Caco-2 (cell line): Measurements from ENCODE around the gene C1orf94. TPM values are rescaled to one million over a fixed set of nuclear protein-coding genes. Genes with fewer than 3 reads are reported as not detected.

Source experiments
- BruUV-seq: library from RNA; stranded (reverse); fragments of 400-500 nt; replicated peaks from 2 replicates; lab custom pipeline; 2021; lab: Mats Ljungman, UMichigan
- CTCF ChIA-PET: fragments of 300-600 bp; sonication (Branson Sonifier 250); formaldehyde crosslinking; loops from one replicate; lab custom pipeline; 2022; ENCODE audit warnings: antibody characterized with exemption; lab: Charles Lee
- POLR2A ChIA-PET: fragments of 300-600 bp; sonication (Branson Sonifier 250); formaldehyde crosslinking; loops from one replicate; lab custom pipeline; 2022; ENCODE audit warnings: antibody characterized with exemption; lab: Charles Lee
- DNase-seq, 2 experiments: peaks; one replicate each; pipeline versions ENCODE4 v3.0.0 to v3.0.0-alpha.2; 2020 to 2022
- H3K27me3 ChIP-seq: replicated peaks from 2 replicates; pipeline ENCODE4 v1.6.0; 2011; ENCODE audit warnings: low read length; ENCODE audit not compliant: control insufficient read depth, insufficient read depth
- H3K36me3 ChIP-seq: 2 replicates; pipeline ENCODE4 v1.5.1; 2011; ENCODE audit warnings: low read length; ENCODE audit not compliant: control insufficient read depth, insufficient read depth
- H3K4me1 ChIP-seq: fragments of 250-450 bp; sonication (Bioruptor Pico); 2 replicates; pipeline ENCODE4 v1.5.1; 2020; ENCODE audit warnings: mild to moderate bottlenecking
- H3K4me3 ChIP-seq: 2 replicates; pipeline ENCODE4 v1.5.1; 2011; ENCODE audit warnings: low read depth, mild to moderate bottlenecking, control low read depth, low read length
- H3K9me3 ChIP-seq: fragments of 250-450 bp; sonication (Bioruptor Pico); 2 replicates; pipeline ENCODE4 v1.5.1; 2020; ENCODE audit warnings: mild to moderate bottlenecking, moderate library complexity
- H3K27ac Mint-ChIP-seq: one replicate; pipeline ENCODE4 v1.8.0; 2022; ENCODE audit warnings: mixed read lengths; ENCODE audit not compliant: unreplicated experiment
- H3K27me3 Mint-ChIP-seq: one replicate; pipeline ENCODE4 v1.8.0; 2022; ENCODE audit warnings: mixed read lengths; ENCODE audit not compliant: insufficient read depth, unreplicated experiment
- H3K36me3 Mint-ChIP-seq: one replicate; pipeline ENCODE4 v1.8.0; 2022; ENCODE audit warnings: mild to moderate bottlenecking, mixed read lengths; ENCODE audit not compliant: insufficient read depth, unreplicated experiment
- H3K4me1 Mint-ChIP-seq: one replicate; pipeline ENCODE4 v1.8.0; 2022; ENCODE audit warnings: low read depth, mixed read lengths; ENCODE audit not compliant: unreplicated experiment
- H3K4me3 Mint-ChIP-seq: one replicate; pipeline ENCODE4 v1.8.0; 2022; ENCODE audit warnings: mild to moderate bottlenecking, moderate library complexity, mixed read lengths; ENCODE audit not compliant: unreplicated experiment
- H3K9me3 Mint-ChIP-seq: one replicate; pipeline ENCODE4 v1.8.0; 2022; ENCODE audit warnings: mixed read lengths; ENCODE audit not compliant: unreplicated experiment
- intact Hi-C: fragments of 100-400 bp; cut with micrococcal nuclease; formaldehyde crosslinking; loops from one replicate; pipeline ENCODE4 v1.10.0; 2022; ENCODE audit not compliant: unreplicated experiment
- total RNA-seq: library from RNA; stranded (reverse); gene quantifications from 2 replicates; pipeline ENCODE4 v1.2.3, GENCODE V29; 2022
- TF ChIP-seq, protein P1 (sequence below), 2 experiments: fragments of 200-600 bp in 1 of 2; IDR thresholded peaks; 1 replicate in 1 of 2; 2 replicates in 1 of 2; pipeline versions ENCODE4 v1.5.1 to v1.8.0; 2011 to 2022; ENCODE audit warnings: antibody characterized with exemption in 1 of 2, control low read depth in 1 of 2, inconsistent platforms in 1 of 2, low read depth in 1 of 2, low read length in 1 of 2, mild to moderate bottlenecking in 1 of 2, moderate library complexity in 1 of 2; ENCODE audit not compliant: insufficient read depth in 1 of 2, severe bottlenecking in 1 of 2, unreplicated experiment in 1 of 2

Gene C1orf94
- total RNA-seq, 1 experiment from 2014 or later = not detected

DNA sequence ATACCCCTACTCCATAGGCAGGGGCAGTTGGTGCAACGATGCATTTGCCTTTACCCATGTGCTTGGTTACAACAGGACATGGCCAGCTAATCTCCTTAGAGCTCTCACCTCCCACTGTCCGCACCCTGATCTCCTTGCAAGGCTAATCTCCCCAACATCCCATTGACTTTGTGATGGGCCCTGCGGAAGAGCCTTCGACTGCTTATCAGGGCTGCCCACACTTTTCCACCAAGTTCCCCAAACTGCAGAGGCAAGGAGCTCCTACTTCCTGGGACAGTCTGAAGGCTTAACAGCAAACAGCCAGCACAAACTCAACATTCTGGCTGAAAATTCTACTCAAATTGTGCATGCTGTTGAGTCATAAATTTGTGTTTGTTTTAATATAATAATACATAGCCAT, 36.0 kb downstream of the C1orf94 start:
- intact Hi-C loops = no loop called here
- DNase-seq = no peak
- TF ChIP-seq, protein P1, sequence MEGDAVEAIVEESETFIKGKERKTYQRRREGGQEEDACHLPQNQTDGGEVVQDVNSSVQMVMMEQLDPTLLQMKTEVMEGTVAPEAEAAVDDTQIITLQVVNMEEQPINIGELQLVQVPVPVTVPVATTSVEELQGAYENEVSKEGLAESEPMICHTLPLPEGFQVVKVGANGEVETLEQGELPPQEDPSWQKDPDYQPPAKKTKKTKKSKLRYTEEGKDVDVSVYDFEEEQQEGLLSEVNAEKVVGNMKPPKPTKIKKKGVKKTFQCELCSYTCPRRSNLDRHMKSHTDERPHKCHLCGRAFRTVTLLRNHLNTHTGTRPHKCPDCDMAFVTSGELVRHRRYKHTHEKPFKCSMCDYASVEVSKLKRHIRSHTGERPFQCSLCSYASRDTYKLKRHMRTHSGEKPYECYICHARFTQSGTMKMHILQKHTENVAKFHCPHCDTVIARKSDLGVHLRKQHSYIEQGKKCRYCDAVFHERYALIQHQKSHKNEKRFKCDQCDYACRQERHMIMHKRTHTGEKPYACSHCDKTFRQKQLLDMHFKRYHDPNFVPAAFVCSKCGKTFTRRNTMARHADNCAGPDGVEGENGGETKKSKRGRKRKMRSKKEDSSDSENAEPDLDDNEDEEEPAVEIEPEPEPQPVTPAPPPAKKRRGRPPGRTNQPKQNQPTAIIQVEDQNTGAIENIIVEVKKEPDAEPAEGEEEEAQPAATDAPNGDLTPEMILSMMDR (IDR thresholded peaks at IDR 0.05; ENCODE audit: insufficient read depth in 1 of 2, low read depth in 1 of 2, low read length in 1 of 2, severe bottlenecking in 1 of 2, unreplicated experiment in 1 of 2) = no peak
- Mint-ChIP-seq H3K27me3 (peaks cover 3% of the 10 kb centered on the region), H3K4me1 (no peaks in the 10 kb centered on the region), H3K4me3 (no peak overlapping the region), H3K36me3 (no peaks in the 10 kb centered on the region), H3K27ac (no peak overlapping the region), H3K9me3 (no peaks in the 10 kb centered on the region)
- POLR2A ChIA-PET = no interaction called here
- no peaks in the 10 kb centered on the region for H3K9me3 ChIP-seq
- H3K27me3 ChIP-seq = no peaks in the 10 kb centered on the region
- no TSS peak for BruUV-seq
- CTCF ChIA-PET = no interaction called here
- H3K4me1 ChIP-seq = no peaks in the 10 kb centered on the region
- no peak overlapping the region for H3K4me3 ChIP-seq
- no peaks in the 10 kb centered on the region for H3K36me3 ChIP-seq

DNA sequence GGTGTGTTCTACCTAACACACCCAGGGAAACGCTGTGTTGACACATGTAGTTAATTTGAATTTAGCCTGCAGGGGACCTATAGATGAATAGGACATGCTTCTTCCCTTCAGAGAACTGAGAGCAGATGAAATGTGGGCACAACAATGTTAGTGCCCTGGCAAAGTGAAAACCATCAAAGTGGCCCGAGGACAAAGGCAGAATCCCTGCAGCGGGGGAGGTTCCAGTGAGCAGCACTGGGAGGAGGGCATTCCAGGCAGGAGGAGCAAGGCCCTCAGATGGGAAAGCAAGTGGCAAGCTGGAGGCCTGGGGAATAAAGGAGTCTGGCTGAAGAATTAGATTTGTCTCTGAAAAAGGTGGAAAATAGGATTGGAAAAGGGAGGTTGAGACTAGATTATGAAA, 37.2 kb downstream of the C1orf94 start:
- H3K27ac Mint-ChIP-seq = no peak overlapping the region
- intact Hi-C loops = no loop called here
- peaks cover 8% of the 10 kb centered on the region for H3K27me3 Mint-ChIP-seq
- Histone ChIP-seq H3K4me3 (no peak overlapping the region), H3K27me3 (no peaks in the 10 kb centered on the region), H3K36me3 (no peaks in the 10 kb centered on the region), H3K4me1 (no peaks in the 10 kb centered on the region), H3K9me3 (no peaks in the 10 kb centered on the region)
- POLR2A ChIA-PET = no interaction called here
- no peaks in the 10 kb centered on the region for H3K36me3 Mint-ChIP-seq
- H3K4me1 Mint-ChIP-seq = no peaks in the 10 kb centered on the region
- CTCF ChIA-PET = no interaction called here
- TF ChIP-seq, protein P1 (IDR thresholded peaks at IDR 0.05; ENCODE audit: insufficient read depth in 1 of 2, low read depth in 1 of 2, low read length in 1 of 2, severe bottlenecking in 1 of 2, unreplicated experiment in 1 of 2) = no peak
- BruUV-seq = no TSS peak
- H3K9me3 Mint-ChIP-seq = no peaks in the 10 kb centered on the region
- no peak for DNase-seq
- H3K4me3 Mint-ChIP-seq = no peak overlapping the region

DNA sequence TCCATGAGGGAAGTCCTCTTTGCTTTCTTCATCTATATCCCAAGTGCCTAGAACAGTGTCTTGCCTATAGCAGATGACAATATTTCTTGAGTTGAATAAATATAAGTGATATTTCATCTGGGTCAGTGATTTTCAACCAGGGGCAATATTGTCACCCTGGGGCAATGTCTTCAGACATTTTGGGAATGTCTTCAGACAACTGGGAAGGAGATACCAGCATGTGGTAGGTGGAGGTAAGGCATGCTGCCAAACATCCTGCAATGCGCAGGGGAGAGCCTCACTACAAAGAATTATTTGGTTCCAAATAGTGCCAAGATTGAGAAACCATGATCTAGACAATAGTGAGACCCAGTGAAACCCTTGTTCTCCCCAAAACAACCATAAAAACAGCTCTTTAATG, 54.7 kb downstream of the C1orf94 start:
- Histone ChIP-seq H3K9me3 (no peaks in the 10 kb centered on the region), H3K4me1 (no peaks in the 10 kb centered on the region), H3K4me3 (no peak overlapping the region), H3K27me3 (no peaks in the 10 kb centered on the region), H3K36me3 (no peaks in the 10 kb centered on the region)
- H3K27ac Mint-ChIP-seq = no peak overlapping the region
- no peaks in the 10 kb centered on the region for H3K36me3 Mint-ChIP-seq
- no peak overlapping the region for H3K4me3 Mint-ChIP-seq
- BruUV-seq = no TSS peak
- DNase-seq = no peak
- CTCF ChIA-PET = no interaction called here
- no peaks in the 10 kb centered on the region for H3K9me3 Mint-ChIP-seq
- H3K4me1 Mint-ChIP-seq = no peaks in the 10 kb centered on the region
- H3K27me3 Mint-ChIP-seq = peaks cover 12% of the 10 kb centered on the region
- POLR2A ChIA-PET = no interaction called here
- TF ChIP-seq, protein P1 (IDR thresholded peaks at IDR 0.05; ENCODE audit: insufficient read depth in 1 of 2, low read depth in 1 of 2, low read length in 1 of 2, severe bottlenecking in 1 of 2, unreplicated experiment in 1 of 2) = no peak
- intact Hi-C loops = no loop called here
